Glomerular endothelial cell (primary cell): ENCODE measurements around the gene ZNF358. TPM values are rescaled to one million over a fixed set of nuclear protein-coding genes. Genes with fewer than 3 reads are reported as not detected.

Experiments used
- DNase-seq: peaks from one replicate; pipeline ENCODE4 v3.0.0-alpha.2; 2011; ENCODE audit warnings: low read depth, low spot score; ENCODE audit errors: extremely low read depth
- total RNA-seq: library from RNA; depleted of rRNA; stranded (reverse); fragments of >200 nt; gene quantifications from 2 replicates; pipeline ENCODE4 v1.2.3, GENCODE V29; 2015

The ZNF358 gene
- total RNA-seq, 1 donor from 2014 or later = 70.4 TPM

GRCh38 chr19:7488736-7489353 lies 27.1 kb upstream of the ZNF358 start, which contains the start of gene PEX11G:
Gene PEX11G, minus strand, starts transcription at chr19:7489035. Its CDS starts 25 bp downstream, at chr19:7489010.
- DNase-seq = no peak

- no peak for DNase-seq
Observed at GRCh38 chr19:7489609-7490044, 26.3 kb upstream of the ZNF358 start.

- DNase-seq = peak; percentile 77
Observed at GRCh38 chr19:7492142-7492541, 23.8 kb upstream of the ZNF358 start.

- peak; percentile 36 for DNase-seq
Observed at GRCh38 chr19:7492558-7492957, 23.3 kb upstream of the ZNF358 start.

GRCh38 chr19:7494416-7495098 lies 21.3 kb upstream of the ZNF358 start:
- no peak for DNase-seq

- DNase-seq = no peak
Observed at GRCh38 chr19:7497292-7497691, 18.6 kb upstream of the ZNF358 start.

GRCh38 chr19:7500811-7501450 lies 15.0 kb upstream of the ZNF358 start:
- DNase-seq = no peak

- DNase-seq = no peak
Observed at GRCh38 chr19:7502552-7502951, 13.4 kb upstream of the ZNF358 start.

GRCh38 chr19:7504684-7505083 lies 11.2 kb upstream of the ZNF358 start:
- no peak for DNase-seq

GRCh38 chr19:7505288-7505681 lies 10.6 kb upstream of the ZNF358 start:
- DNase-seq = no peak

- DNase-seq = no peak
Observed at GRCh38 chr19:7505682-7506384, 10.1 kb upstream of the ZNF358 start.

GRCh38 chr19:7506385-7507328 lies 9.2 kb upstream of the ZNF358 start:
- DNase-seq = no peak

GRCh38 chr19:7507884-7508283 lies 8.0 kb upstream of the ZNF358 start:
- no peak for DNase-seq

- DNase-seq = no peak
Observed at GRCh38 chr19:7509625-7510024, 6.3 kb upstream of the ZNF358 start.

- no peak for DNase-seq
Observed at GRCh38 chr19:7512400-7512851, 3.5 kb upstream of the ZNF358 start.

- DNase-seq = no peak
Observed at GRCh38 chr19:7513809-7514642, 1.9 kb upstream of the ZNF358 start.

- no peak for DNase-seq
Observed at GRCh38 chr19:7515110-7515644, 726 bp upstream of the ZNF358 start.

GRCh38 chr19:7516333-7516732 lies 430 bp downstream of the ZNF358 start:
- no peak for DNase-seq

- DNase-seq = no peak
Observed at GRCh38 chr19:7516878-7517277, 975 bp downstream of the ZNF358 start.
